HepG2 (cell line): ENCODE measurements around the gene FANCE. TPM values are rescaled to one million over a fixed set of nuclear protein-coding genes. Genes with fewer than 3 reads are reported as not detected.

Experiments
- ATAC-seq: fragments of 200-7000 bp; cut with Tn5 transposase; 3 replicates; pipeline ENCODE4 v1.9.1; 2020; ENCODE audit warnings: mild to moderate bottlenecking, moderate library complexity
- BruUV-seq: library from RNA; stranded (reverse); fragments of 400-500 nt; replicated peaks from 2 replicates; lab custom pipeline; 2021; lab: Mats Ljungman, UMichigan
- CTCF ChIA-PET: fragments of 300-600 bp; formaldehyde crosslinking; extraction: SDS; loops from one replicate; lab custom pipeline; 2021; ENCODE audit warnings: low total read pairs, inconsistent platforms, low intra/inter-chr PET ratio; lab: Yijun Ruan, JAX
- POLR2A ChIA-PET: fragments of 350-600 bp; sonication (Branson Sonifier 250); formaldehyde crosslinking; loops from one replicate; lab custom pipeline; 2020; ENCODE audit warnings: antibody characterized with exemption, inconsistent platforms; lab: Yijun Ruan, JAX
- DNase-seq: peaks from one replicate; pipeline ENCODE4 v3.0.0-alpha.2; 2015; ENCODE audit warnings: low spot score
- FAIRE-seq: peaks from 3 replicates; lab custom pipeline; 2011; peaks lifted over from hg19 to GRCh38; lab: Jason Lieb, UNC
- H2AFZ ChIP-seq: one replicate; pipeline ENCODE4 v1.6.1; 2011; ENCODE audit warnings: low read length, inconsistent platforms
- H3K27ac ChIP-seq: fragments of 300-600 bp; 3 replicates; pipeline ENCODE4 v1.8.0; 2011; ENCODE audit warnings: mixed run types, mild to moderate bottlenecking, mixed read lengths, low read length, inconsistent platforms; ENCODE audit not compliant: insufficient read depth; ENCODE audit errors: extremely low read length
- H3K27me3 ChIP-seq, 2 experiments: fragments of 200-600 bp in 1 of 2; 2 replicates in 1 of 2; 3 replicates in 1 of 2; pipeline versions ENCODE4 v1.6.0 to v1.8.0; 2011; ENCODE audit warnings: low read length in 2 of 2, mild to moderate bottlenecking in 2 of 2, moderate library complexity in 2 of 2, inconsistent platforms in 1 of 2; ENCODE audit not compliant: insufficient read depth in 2 of 2, control insufficient read depth in 1 of 2
- H3K36me3 ChIP-seq, 2 experiments: fragments of 200-600 bp in 1 of 2; replicated peaks in 1 of 2; 2 replicates in 1 of 2; 3 replicates in 1 of 2; pipeline versions ENCODE4 v1.5.1 to v1.8.0; 2011; ENCODE audit warnings: low read length in 2 of 2, inconsistent platforms in 1 of 2; ENCODE audit not compliant: insufficient read depth in 2 of 2, control insufficient read depth in 1 of 2
- H3K4me1 ChIP-seq: 2 replicates; pipeline ENCODE4 v1.5.1; 2012; ENCODE audit warnings: low read length, inconsistent platforms; ENCODE audit not compliant: insufficient read depth
- H3K4me2 ChIP-seq: 2 replicates; pipeline ENCODE4 v1.6.0; 2011; ENCODE audit warnings: low read depth, low read length, inconsistent platforms
- H3K4me3 ChIP-seq, 3 experiments: fragments of 200-600 bp in 1 of 3; sonication (generic), shearing (Covaris generic) in 1 of 3; replicated peaks in 1 of 3; 2 replicates each; pipeline ENCODE4 v1.5.1; 2011 to 2016; ENCODE audit warnings: low read length in 3 of 3, inconsistent platforms in 2 of 3, low read depth in 2 of 3, mild to moderate bottlenecking in 2 of 3, control low read depth in 1 of 3, mixed read lengths in 1 of 3; ENCODE audit not compliant: insufficient read depth in 1 of 3
- H3K79me2 ChIP-seq: one replicate; pipeline ENCODE4 v1.6.1; 2011; ENCODE audit warnings: low read length, inconsistent platforms; ENCODE audit not compliant: insufficient read depth
- H3K9ac ChIP-seq: 2 replicates; pipeline ENCODE4 v1.6.0; 2011; ENCODE audit warnings: mild to moderate bottlenecking, low read depth, low read length, inconsistent platforms; ENCODE audit not compliant: insufficient read depth
- H3K9me3 ChIP-seq: 2 replicates; pipeline ENCODE4 v1.5.1; 2012; ENCODE audit warnings: mild to moderate bottlenecking, low read length
- H4K20me1 ChIP-seq: 2 replicates; pipeline ENCODE4 v1.6.0; 2011; ENCODE audit warnings: inconsistent platforms, mild to moderate bottlenecking, low read length, moderate library complexity; ENCODE audit not compliant: insufficient read depth
- ZNF24 ChIP-seq: fragments of 450-650 bp; IDR thresholded peaks from 2 replicates; pipeline ENCODE4 v1.6.1; 2017; ENCODE audit warnings: antibody characterized with exemption, mild to moderate bottlenecking
- ZNF263 ChIP-seq: sonication (generic); formaldehyde crosslinking; IDR thresholded peaks from 2 replicates; pipeline ENCODE4 v1.4.0; 2020; ENCODE audit warnings: missing genetic modification reagents
- ZNF451 ChIP-seq: sonication (generic); formaldehyde crosslinking; IDR thresholded peaks from 2 replicates; pipeline ENCODE4 v1.5.0; 2020; ENCODE audit warnings: mild to moderate bottlenecking, missing genetic modification reagents
- ZNF629 ChIP-seq: sonication (generic); formaldehyde crosslinking; conservative IDR thresholded peaks from 2 replicates; pipeline ENCODE4 v1.5.0; 2020; ENCODE audit warnings: missing genetic modification reagents
- WGBS: methylation state at CpG from one replicate; pipeline ENCODE4 v1.1.6; 2017; ENCODE audit warnings: low lambda C conversion rate; 5-methylcytosine and 5-hydroxymethylcytosine counted together
- in situ Hi-C: cut with HindIII; loops from 2 replicates; pipeline ENCODE4 v1.10.0; 2017; ENCODE audit warnings: low pct_unique_long_range_greater_than_20kb; ENCODE audit not compliant: extremely low pct_ligation_motif_present
- intact Hi-C: fragments of 100-400 bp; cut with micrococcal nuclease; formaldehyde crosslinking; loops from one replicate; pipeline ENCODE4 v1.10.0; 2022; ENCODE audit not compliant: unreplicated experiment
- polyA plus RNA-seq, 8 experiments: library from polyadenylated mRNA; depleted of rRNA in 3 of 8; stranded (reverse) in 7 of 8; unstranded in 1 of 8; fragments of >200 nt; fragmentation: Illumina TruSeq in 4 of 8; extraction: Trizol in 4 of 8; gene quantifications; 2 replicates each; pipeline versions ENCODE4 v1.2.1 to v1.2.3, GENCODE V29; 2011 to 2016; ENCODE audit warnings: low read depth in 4 of 8, missing spikeins in 1 of 8, mixed read lengths in 1 of 8; ENCODE audit not compliant: insufficient read depth in 1 of 8
- total RNA-seq, 5 experiments: library from RNA; depleted of rRNA; stranded (reverse); fragments of >200 nt; fragmentation: Illumina TruSeq; extraction: Trizol; gene quantifications; 2 replicates each; pipeline ENCODE4 v1.2.3, GENCODE V29; 2016; ENCODE audit warnings: low read depth in 1 of 5

FANCE gene
- total and polyA plus RNA-seq, 2 of the 13 experiments (the other 11 are each of a cell fraction or from before 2014, with no cell fraction given): 7.1 to 11.2 TPM

- 69% methylated on average over 3 of the region's 3 CpGs for WGBS
- FAIRE-seq (no peak), DNase-seq (no peak), ATAC-seq (peak; percentile 28)
- H3K27me3 ChIP-seq: peaks cover under 1 to 5% of the 10 kb centered on the region in 2 experiments; a peak in 2 of 5 replicates
- no peak overlapping the region for H3K4me3 ChIP-seq
- no peak overlapping the region for H3K27ac ChIP-seq
- CTCF ChIA-PET: no interaction called here
- H3K4me1 ChIP-seq: peaks cover 31% of the 10 kb centered on the region
- no peak overlapping the region for H2AFZ ChIP-seq
- no peak overlapping the region for H3K4me2 ChIP-seq
- intact Hi-C loops: no loop called here
- H3K79me2 ChIP-seq: no peaks in the 10 kb centered on the region
- in situ Hi-C loops: no loop called here
- POLR2A ChIA-PET: no interaction called here
- no peaks in the 10 kb centered on the region for H3K36me3 ChIP-seq
- H4K20me1 ChIP-seq: no peaks in the 10 kb centered on the region
- no peak overlapping the region for H3K9ac ChIP-seq
- TF ChIP-seq ZNF263 (CRISPR knock-in tag) (no peak), ZNF451 (CRISPR knock-in tag) (no peak)
- H3K9me3 ChIP-seq: no peaks in the 10 kb centered on the region
- no TSS peak for BruUV-seq
Observed at GRCh38 chr6:35441205-35441604, 10.9 kb upstream of the FANCE start.

- peak; percentile 53 for TF ChIP-seq ZNF629 (CRISPR knock-in tag)
- TF ChIP-seq ZNF24: no peak
- Histone ChIP-seq H3K4me3 (no peak overlapping the region), H3K4me2 (no peak overlapping the region), H2AFZ (no peak overlapping the region), H3K36me3 (no peaks in the 10 kb centered on the region), H3K9ac (no peak overlapping the region), H4K20me1 (no peaks in the 10 kb centered on the region), H3K79me2 (no peaks in the 10 kb centered on the region), H3K4me1 (peaks cover 27% of the 10 kb centered on the region), H3K27ac (no peak overlapping the region), H3K27me3 (peaks cover 3 to 4% of the 10 kb centered on the region in 2 experiments; a peak in 2 of 5 replicates), H3K9me3 (no peaks in the 10 kb centered on the region)
- DNase-seq: no peak
- ATAC-seq: no peak
- WGBS: 71% methylated on average over 4 of the region's 4 CpGs
- in situ Hi-C loops: no loop called here
- no peak for FAIRE-seq
- ChIA-PET POLR2A (no interaction called here), CTCF (no interaction called here)
- intact Hi-C loops: no loop called here
- BruUV-seq: no TSS peak
Observed at GRCh38 chr6:35441642-35442041, 10.5 kb upstream of the FANCE start.
